NCI-H1105 treated with DMSO at 0.1 percent for 48 hours (cell line): ENCODE data around the gene RBM43.
A peak's percentile ranks its signal among the peaks of the same experiment; 100 is the strongest.
"Not testable (repeated sequence)": the region's sequence is repeated elsewhere in the genome, so short reads cannot be mapped to it uniquely, and the experiment has no call there.

ENCODE experiments used
- DNase-seq: peaks from one replicate; lab custom pipeline; 2025; lab: John Stamatoyannopoulos, UW

Gene RBM43

DNA sequence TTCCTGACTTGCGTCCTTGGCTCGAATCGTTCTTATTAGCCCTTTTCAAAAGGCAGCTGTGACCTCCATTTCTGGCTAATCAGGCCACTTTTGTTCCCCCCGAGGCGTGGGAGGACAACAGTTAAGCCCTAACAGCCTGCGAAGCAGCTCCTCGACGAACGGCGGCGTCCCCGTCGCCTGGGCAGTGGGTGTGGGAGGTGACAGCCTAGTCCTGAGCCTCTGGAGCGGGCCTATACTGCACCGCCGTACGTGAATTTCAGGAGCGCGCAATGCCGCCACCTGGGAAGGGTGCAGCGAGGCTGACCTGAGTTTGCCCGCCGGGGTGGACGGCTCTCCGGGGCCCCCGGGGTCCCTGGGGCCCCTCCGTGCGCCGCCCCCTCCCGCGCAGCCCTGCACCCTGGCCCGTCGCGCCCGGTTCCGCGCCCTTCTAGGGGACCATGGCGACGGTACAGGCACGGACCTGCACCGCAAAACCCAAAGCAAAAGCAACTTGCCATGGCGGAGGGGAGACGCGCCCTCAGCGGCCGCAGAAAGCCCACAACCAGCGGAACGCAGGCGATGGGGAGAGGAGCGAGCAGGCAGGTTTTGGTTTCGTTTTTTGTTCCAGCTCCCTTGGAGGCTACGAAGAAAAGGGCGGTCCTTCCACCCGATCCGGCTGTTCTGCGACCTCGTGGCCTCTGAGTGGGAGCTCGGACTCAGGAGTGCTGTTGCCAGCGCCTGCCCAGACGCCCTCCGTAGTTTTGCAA lies at the start of gene RBM43:
Gene RBM43, minus strand, starts transcription at position 633 of the 746 bp plus-strand sequence. Its CDS starts 136 bp downstream, at position 497.
- DNase-seq = peak; percentile 74

DNA sequence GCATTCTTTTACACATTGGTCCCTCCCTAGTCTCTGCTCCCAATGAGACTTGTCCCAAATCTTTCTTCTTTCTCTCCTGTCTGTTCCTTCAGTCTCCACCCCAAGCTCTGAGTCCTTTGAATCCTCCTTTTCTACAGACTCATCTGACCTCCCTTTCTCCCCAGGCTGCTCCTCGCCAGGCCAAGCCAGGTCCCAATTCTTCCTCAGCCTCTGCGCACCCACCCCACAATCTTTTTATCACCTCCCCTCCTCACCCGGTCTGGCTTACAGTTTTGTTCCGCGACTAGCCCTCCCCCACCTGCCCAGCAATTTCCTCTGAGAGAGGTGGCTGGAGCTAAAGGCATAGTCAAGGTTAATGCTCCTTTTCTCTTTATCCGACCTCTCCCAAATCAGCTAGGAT lies 48.6 kb upstream of the RBM43 start:
- DNase-seq = not testable (repeated sequence)

DNA sequence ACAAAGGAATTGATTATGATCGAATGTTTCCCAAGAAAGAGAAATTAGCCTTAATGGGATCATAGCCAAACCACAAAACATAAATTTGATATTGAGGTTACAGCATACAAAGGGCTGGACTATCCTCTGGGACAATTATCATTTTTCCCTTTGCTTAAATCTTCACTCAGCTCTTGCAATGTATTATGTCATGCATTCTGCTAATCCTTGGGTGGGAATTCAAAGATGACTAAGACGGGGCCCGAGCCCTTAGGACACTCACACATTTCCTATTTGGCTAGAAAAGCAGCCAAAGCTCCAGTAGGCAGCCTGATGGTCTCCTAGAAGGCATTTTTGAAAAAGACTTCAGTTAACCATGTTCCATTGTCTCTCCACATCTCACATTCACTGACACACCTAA lies 45.0 kb upstream of the RBM43 start:
- no peak for DNase-seq

DNA sequence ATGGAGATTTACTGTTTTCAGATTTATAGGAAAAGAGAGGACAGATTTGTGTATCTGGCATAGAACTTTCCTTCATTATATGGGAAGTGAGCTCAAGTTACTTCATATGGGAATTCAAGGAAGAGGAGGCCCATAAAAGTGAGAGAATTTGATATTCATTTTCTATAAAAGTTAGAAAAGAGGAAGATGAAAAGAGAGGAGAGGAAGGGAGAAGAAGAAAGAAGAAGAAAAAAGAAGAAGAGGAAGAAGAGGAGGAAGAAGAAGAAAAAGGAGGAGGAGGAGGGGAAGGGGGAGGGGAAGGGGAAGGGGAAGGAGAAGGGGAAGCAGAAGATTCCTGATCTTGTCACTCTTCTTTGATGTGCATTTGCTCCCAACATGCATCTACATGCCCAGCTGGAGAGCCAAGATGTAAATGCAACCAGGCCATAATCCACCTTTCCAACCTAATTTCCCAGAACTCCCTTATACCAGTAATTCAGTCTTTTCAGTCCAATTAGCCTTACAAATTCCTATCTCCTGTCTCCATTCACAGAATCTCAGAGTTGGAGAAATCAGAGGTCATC lies 43.5 kb upstream of the RBM43 start:
- DNase-seq = no peak

DNA sequence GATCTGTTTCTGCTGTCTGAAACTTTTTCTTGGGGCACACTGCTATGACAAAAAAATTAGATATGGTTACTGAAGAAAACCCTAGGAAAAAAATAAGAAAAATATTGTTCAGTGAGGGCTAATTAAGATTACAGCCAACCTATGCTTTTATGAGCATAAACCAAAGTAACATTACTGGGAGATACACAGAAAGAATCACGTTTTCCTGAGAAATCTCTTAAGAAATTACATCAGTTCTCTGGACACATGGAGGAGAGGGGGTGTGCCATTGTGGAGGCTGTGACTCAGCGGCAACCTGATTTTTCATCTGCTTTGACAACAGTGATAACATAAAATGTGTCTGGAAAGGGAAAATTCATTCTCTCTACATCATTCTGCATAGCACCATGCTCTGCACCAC lies 41.2 kb upstream of the RBM43 start:
- DNase-seq = no peak

DNA sequence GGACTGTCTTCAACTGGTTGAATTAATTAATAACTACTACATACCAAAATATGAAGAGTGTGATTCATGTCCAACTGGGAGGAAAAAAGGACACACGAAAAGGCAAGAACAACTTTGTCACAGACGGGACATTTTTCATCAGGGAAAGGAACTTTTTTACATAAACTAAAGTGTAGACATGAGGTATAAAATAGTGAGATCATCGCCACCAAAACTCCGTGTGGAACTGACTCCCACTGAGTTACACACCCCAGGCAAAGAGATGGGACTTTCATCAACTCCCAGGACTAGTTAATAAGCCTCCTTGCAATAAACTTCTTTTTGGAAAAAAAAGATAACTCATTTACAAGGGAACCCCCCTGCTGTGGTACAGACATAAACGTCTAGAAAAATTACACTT lies 40.7 kb upstream of the RBM43 start:
- no peak for DNase-seq

DNA sequence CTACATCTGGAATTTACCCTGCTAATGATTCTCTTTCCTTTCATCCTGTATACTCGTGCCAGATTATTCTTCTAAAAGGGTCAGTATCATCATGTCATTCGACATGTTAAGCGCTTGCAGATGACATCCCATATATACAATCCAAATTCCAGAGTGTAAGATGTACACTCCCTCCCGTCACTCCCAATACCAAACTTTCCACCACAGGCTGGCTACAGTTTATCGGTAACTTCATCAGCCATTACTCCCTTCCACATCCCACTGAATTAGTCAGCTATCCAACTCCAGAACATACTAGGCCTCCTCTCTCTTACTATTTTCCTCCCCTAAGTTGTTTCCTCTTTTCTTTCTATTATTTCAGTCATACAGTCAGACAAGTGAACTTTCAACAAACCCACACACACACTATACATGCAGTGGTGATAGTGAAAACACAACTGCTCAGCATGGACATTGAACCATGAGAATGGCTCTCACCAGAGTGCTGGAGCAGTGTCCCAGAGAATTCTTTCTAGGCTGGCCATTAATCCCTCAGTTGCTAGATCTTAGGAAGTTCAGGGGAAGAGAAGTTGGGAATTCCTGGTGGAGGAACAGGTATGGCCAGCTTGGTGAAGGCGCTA lies 38.4 kb upstream of the RBM43 start:
- DNase-seq = no peak

DNA sequence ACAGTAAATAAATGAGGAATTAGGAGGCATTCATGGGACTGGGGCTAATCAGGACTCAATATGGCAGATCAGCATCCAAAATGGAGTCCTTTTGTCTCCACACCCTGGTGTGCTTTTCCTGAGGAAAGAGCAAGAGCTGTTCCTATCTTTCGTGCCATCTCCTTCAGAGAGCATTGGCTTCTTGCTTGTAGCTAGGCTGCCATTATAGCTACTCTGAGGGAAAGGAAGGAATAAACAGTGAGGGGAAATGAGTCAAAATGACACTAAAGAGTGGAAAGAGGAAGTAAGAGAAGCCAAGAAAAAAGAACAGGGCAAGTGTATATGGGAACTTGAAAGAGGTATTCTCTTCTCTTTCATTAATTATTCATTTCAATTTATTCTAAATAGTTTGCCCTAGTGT lies 36.2 kb upstream of the RBM43 start:
- DNase-seq = no peak

DNA sequence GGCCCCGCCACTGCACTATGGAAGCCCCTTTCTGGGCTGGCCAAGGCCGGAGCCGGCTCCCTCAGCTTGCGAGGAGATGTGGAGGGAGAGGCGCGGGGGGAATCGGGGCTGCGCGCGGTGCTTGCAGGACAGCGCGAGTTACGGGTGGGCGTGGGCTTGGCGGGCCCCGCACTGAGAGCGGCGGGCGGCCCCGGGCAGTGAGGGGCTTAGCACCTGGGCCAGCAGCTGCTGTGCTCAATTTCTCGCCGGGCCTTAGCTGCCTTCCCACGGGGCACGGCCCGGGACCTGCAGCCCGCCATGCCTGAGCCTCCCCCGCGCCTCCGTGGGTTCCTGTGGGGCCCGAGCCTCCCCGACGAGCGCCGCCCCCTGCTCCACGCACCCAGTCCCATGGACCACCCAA lies 34.3 kb upstream of the RBM43 start:
- not testable (repeated sequence) for DNase-seq

DNA sequence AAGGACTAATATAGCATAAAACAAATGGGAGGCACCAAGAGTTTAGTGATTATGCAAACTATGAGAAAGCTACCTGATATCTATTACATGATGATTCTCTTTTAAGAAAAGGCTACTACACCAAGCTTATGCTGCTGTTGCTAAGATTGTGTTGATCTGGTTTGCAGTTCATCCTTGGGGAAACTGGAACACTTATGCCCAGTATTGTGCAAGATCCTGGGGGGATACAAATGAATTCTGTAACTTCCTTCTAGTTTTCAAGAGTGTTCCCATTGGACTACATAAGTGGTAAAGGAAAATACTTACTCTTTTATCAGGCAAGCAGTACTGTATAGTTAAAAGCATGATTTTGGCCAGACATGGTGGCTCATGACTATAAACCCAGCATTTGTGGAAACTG lies 30.9 kb upstream of the RBM43 start:
- no peak for DNase-seq

DNA sequence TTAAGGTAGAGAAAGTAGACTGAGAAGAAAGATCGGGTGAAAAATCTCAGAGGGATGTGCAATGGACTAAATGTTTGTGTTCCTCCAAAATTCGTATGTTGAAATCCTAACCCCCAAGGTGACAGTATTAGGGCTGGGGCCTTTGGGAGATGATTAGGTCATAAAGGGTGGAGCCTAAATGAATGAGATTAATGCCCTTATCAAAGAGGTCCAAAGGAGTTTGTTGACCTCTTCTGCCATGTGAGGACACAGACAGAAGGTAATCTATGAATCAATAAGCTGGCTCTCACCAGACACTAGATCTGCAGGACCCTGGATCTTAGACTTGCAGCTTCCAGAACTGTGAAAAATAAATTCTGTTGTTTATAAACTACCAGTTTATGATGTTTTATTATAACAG lies 30.5 kb upstream of the RBM43 start:
- no peak for DNase-seq

DNA sequence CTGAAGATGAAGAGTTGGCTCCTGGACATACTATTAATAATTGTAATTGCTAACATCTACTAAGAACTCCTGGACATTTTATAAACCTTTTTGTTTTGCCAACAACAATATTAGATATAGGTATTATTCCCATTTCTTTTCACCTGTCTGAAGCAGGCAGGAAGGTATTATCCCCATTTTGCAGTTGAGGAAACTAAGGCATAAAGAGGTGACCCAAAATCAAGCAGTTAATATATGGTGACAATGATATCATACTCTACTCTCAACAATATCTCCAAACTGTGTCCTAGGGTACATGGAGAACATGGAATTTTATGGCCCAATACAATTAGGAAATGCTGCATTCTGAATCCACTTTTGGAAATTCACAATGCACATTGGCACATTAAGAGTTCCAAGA lies 29.6 kb upstream of the RBM43 start:
- no peak for DNase-seq

DNA sequence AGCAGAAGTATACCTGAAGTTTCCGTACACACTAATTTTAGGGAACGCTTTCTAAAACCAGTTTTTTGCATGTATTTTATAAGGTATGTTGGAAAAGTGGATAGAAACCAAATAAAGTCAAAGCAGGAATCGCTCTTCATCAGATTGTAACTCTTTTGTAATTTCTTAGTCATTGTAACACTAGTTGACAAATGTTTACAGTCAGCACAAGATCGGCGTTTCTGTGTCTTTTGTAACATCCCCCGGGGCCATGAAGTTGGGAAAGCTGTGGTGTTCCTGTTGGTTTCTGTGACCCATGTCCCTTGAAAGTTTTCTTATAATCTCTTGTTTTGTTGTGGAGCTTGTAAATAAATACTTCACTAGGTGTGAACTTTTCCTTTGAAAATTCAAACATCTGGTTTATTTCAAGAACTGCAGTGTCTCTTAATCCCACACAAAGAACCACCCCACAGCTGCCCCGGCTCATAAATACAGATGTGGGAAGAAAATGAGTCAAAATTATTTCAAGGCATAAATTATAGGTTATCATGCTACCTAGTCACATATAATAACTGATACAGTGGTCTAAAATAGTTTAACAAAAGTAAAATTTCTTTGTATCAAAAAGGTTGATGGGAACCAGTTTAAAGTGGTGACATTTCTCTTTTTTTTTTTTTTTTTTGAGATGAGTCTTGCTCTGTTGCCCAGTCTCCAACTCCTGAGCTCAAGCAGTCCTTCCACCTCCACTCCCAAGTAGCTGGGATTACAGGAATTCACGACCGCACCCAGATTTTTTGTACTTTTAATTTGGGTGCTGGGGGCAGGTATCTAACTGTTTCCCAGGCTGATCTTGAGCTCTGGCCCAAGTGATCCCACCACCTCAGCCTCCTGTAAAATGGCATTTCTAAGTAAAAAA lies 28.6 kb upstream of the RBM43 start:
- DNase-seq = no peak

DNA sequence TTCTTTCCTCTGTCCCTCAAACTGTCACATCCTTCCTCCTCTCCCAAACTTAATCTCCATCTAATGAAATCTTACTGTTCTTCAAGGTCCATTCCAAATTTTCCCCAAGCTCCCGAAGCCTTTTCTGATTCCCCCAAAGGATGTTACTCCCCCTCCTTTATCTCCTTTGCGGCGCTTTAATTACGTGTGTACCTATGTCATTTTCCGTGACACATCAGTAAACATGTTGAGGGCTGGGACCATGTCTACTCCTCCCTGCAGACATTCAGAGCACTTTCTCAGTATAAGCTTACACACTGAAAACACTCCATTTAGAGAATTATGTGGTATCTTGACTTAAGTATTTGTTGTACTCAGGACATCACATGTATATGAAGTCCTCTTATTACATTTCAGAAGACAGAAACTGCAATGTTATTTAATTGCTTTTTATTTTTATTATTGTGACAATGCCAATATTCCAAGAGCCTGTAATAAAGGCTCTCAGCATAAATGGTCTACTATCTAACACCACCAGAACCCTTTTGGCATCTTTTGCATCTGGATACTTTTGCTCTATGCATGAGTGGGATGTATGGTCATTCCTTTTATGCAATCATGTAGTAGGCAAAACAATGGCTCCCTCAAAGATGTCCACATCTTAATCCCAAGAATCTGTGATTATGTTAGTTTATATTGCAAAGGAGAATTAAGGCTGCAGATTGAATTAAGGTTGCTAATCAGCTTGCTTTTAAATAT lies 26.0 kb upstream of the RBM43 start:
- DNase-seq = no peak

DNA sequence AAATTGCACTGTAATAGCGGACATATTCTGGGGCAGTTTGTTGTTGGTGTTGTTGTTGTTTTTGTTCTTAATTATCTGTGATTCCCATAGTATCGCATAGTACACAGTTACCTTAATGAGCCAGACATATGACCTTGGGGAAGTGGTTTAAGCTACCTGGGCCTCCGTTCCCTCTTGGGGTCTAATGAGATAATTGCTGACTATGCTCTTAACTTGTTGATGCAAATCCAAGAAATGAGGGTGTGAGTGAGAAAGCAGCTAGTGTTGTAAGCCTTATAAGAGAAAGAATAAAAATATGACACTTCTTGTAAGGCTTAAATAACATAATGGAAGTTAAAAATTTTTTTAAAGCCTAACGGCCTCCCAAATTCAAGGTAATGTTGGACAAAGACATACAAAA lies 20.7 kb upstream of the RBM43 start:
- no peak for DNase-seq

DNA sequence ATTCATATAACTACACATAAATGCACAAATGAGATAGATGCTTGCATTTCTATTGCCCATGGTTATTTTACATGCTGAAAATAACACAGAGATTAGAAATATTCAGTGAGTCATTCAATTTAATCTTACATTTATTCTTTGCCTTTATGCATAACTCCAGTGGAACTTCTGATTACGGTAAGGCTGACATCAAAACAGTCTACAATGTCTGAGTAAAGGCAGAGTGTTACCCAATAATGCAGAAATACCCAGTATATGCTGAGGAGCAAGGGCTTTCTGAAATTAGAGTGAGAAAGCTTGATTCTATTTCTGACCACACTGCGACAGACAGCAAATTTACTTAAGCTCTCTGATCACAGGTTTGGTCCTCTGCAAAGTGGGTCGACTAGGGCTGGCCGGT lies 18.6 kb upstream of the RBM43 start:
- no peak for DNase-seq

DNA sequence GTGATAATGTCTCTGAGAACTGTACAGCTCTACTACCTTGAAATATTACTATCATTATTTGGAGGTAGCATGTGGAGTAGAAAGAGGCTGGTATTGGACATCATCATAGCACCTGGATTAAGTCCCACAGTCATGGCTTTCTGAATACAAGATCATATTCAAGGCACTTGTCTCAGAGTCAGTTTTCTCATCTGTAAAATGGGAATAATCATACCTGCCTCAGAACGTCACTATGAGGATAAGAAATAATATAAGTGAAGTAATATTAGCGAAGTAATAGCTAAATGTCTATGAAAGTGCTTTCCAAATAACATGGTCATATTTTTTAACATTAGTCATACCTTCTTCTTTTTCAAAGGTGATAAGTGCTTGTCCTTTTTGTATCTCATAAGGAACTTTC lies 16.8 kb upstream of the RBM43 start:
- no peak for DNase-seq

DNA sequence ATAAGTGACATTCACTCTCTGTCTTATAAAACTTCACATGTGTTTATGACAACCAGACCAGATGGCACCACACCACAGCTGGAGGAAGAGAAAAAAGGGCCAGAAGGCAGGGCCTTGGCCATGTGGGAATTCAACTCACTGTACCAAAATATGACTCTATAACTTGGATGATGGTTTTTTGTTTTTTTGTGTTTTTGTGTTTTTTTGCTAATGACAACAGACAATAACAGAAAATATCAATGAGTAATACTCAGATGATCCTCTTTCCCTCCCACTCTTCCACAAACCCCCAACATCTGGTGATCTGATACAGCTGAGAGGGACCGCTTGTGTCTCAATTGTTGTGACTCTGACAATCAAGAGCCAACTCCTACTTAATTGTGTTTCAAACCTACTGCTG lies 15.4 kb upstream of the RBM43 start:
- no peak for DNase-seq

DNA sequence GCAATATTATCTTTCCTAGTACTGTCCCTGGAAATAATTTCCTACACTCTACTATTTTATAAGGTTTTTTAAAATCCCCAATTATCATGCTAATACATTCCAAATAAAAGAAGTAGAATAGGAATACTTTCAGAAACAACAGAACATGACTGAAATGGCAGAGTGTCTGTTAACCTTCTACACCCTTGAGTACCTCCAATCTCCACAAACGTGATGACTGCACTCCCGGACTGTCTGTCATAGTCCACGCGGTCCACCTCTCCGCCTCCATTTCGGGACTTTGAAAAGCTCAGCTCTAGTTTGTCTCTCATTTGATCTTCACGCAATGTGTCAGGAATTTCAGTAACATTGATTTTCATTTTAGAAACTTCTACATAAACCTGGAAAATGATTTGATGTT lies 13.6 kb upstream of the RBM43 start:
- no peak for DNase-seq

DNA sequence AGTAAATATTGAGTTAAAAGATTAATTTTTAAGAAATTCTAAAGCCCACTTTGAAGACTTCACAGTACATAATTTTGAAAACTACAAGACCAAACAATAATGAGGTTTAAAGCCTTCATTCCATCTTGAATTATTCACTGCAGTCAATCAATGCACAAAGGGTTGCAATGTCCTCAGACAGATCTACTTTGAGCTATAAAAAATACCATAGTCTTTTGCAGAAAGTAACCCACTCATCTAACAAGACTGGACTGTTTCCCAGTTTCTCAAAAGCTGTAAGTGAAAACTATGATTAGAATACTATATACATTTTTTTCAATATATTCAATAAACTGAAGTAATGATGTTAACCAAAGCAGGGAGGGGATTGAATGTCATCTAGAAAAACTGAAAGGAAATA lies 10.2 kb upstream of the RBM43 start:
- no peak for DNase-seq

DNA sequence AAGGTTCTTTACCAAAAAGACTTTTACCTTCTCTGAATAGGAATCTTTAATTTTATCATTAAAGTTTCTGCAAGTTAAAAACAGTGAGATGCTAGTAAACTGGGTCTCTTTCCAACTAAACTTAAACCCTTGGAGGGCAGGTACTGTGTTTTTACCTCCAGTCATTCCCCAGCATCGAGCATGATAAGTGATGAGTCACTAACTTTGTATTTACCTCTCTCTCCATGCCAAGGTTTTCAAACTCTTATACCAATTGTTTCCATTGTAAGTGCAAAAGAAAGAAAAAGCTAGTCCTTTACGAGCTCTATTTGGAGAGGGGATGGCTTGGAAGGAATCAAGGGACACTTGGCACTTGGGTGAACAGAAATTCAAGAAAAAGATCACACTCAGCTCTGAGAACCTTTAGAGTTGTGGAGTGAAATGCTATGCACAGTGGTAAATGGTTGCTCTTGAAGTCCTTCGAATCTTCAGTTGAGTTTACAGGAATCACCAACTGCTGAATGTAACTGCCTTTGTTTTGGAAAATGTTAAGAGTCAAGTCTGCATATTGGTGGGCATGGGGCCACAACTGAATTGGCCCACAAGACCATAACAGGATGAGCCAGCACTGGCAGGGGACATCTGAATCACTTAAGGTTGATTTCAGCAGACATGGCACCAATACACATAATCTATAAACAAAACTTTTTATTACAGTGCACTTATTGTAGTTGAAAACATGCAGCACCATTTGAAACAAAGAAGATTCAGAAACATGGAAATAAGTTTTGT lies 8.3 kb upstream of the RBM43 start:
- DNase-seq = no peak
